Measurements from ENCODE around the gene OLFML2A.

The OLFML2A gene

DNA sequence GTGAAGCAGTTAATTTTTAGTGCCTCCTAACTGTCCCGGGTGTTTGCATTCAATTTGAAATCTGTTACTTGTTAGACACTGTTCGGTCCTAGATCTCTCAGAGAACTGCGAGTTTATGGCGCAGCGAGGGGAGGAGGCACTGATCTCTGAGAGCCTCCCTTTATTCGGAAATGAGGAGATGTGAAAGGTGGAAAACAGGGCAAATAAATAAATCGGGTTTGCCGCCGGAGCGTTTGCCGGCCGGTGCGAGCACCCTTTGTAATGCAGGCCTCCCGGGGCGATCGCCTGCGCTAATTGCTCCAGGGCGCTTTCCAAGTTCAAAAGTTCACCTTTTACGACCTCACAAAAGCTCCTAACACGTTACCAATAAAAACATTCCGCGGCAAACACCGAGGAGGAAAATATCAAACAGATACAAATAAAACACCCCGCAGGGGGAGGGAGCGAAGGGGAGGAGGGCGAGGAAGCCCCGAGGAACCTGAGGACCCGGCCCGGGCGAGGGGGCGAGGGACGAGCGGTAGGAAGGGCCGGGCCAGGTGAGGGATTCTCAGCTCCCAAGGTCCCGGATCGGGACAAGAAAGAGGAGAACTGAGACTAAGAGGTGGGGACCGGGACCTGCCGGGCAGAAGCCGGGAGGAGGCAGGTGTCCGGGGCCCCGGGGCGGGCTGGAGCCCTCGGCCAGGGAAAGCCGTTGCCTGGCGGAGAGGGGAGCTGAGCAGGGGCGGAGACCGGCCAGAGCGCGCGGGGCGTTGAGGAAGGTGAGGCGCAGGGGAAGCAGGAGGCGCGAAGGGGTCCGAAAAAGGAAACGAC, 7.2 kb upstream of the OLFML2A start (continued):
- TF ChIP-seq, protein P1, sequence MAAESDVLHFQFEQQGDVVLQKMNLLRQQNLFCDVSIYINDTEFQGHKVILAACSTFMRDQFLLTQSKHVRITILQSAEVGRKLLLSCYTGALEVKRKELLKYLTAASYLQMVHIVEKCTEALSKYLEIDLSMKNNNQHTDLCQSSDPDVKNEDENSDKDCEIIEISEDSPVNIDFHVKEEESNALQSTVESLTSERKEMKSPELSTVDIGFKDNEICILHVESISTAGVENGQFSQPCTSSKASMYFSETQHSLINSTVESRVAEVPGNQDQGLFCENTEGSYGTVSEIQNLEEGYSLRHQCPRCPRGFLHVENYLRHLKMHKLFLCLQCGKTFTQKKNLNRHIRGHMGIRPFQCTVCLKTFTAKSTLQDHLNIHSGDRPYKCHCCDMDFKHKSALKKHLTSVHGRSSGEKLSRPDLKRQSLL (tag by site-specific recombination; IDR thresholded peaks at IDR 0.05), result no peak
- no peak for TF ChIP-seq ZNF624 (tag by site-specific recombination; IDR thresholded peaks at IDR 0.05)
- peak; percentile 42; the same call in 1 of the 2 replicates for TF ChIP-seq OSR2 (tag by site-specific recombination; IDR thresholded peaks at IDR 0.05)
- TF ChIP-seq ZSCAN23 (tag by site-specific recombination; IDR thresholded peaks at IDR 0.05), result no peak
- TF ChIP-seq ZNF350 (tag by site-specific recombination; IDR thresholded peaks at IDR 0.05), result no peak
- TF ChIP-seq ZNF112 (tag by site-specific recombination; IDR thresholded peaks at IDR 0.05), result no peak
- no peak for TF ChIP-seq YY1 (tag by site-specific recombination; IDR thresholded peaks at IDR 0.05)
- 0 out of 2 replicates have a peak, but pooled peaks have one; percentile 14 for TF ChIP-seq ZNF10 (tag by site-specific recombination; IDR thresholded peaks at IDR 0.05)
- no peak for TF ChIP-seq GLI4 (tag by site-specific recombination; IDR thresholded peaks at IDR 0.05)
- peak; percentile 76 for TF ChIP-seq ZXDB (tag by site-specific recombination; IDR thresholded peaks at IDR 0.05)
- TF ChIP-seq ZNF529 (tag by site-specific recombination; IDR thresholded peaks at IDR 0.05; ENCODE audit: insufficient replicate concordance), result no peak
- no peak; the same call in 1 of the 2 replicates for TF ChIP-seq ZNF596 (tag by site-specific recombination; IDR thresholded peaks at IDR 0.05)
- no peak for TF ChIP-seq ZFP69B (tag by site-specific recombination; IDR thresholded peaks at IDR 0.05)
- no peak; the same call in 1 of the 2 replicates for TF ChIP-seq ZFP37 (tag by site-specific recombination; IDR thresholded peaks at IDR 0.05)
- peak; percentile 99 for TF ChIP-seq ZNF423 (tag by site-specific recombination; IDR thresholded peaks at IDR 0.05)
- TF ChIP-seq ZBTB17 (tag by site-specific recombination; IDR thresholded peaks at IDR 0.05), result no peak
- 0 out of 2 replicates have a peak, but pooled peaks have one; percentile 54 for TF ChIP-seq KLF10 (tag by site-specific recombination; IDR thresholded peaks at IDR 0.05)
- peak; percentile 26; the same call in 1 of the 2 replicates for TF ChIP-seq KLF8 (tag by site-specific recombination; IDR thresholded peaks at IDR 0.05)
- TF ChIP-seq GLIS1 (tag by site-specific recombination; IDR thresholded peaks at IDR 0.05), result peak; percentile 88
- no peak for TF ChIP-seq ZSCAN16 (tag by site-specific recombination; IDR thresholded peaks at IDR 0.05)
- 0 out of 2 replicates have a peak, but pooled peaks have one; percentile 15 for TF ChIP-seq ZNF660 (tag by site-specific recombination; IDR thresholded peaks at IDR 0.05)
- no peak for TF ChIP-seq ZNF169 (tag by site-specific recombination; IDR thresholded peaks at IDR 0.05)
- TF ChIP-seq ZNF16 (tag by site-specific recombination; IDR thresholded peaks at IDR 0.05; ENCODE audit: low read depth), result no peak
- TF ChIP-seq ZNF214 (tag by site-specific recombination; IDR thresholded peaks at IDR 0.05; ENCODE audit: borderline replicate concordance), result no peak
- TF ChIP-seq ZNF830 (tag by site-specific recombination; IDR thresholded peaks at IDR 0.05; ENCODE audit: low read depth), result no peak
- peak; percentile 57; the same call in 1 of the 2 replicates for TF ChIP-seq ZSCAN30 (tag by site-specific recombination; IDR thresholded peaks at IDR 0.05)
- no peak for TF ChIP-seq ZFP3 (tag by site-specific recombination; IDR thresholded peaks at IDR 0.05; ENCODE audit: low read depth)
- TF ChIP-seq BCL11A (tag by site-specific recombination; IDR thresholded peaks at IDR 0.05; ENCODE audit: low read depth), result no peak; the same call in 1 of the 2 replicates
- TF ChIP-seq FEZF1 (tag by site-specific recombination; IDR thresholded peaks at IDR 0.05), result peak; percentile 85
- TF ChIP-seq KLF9 (tag by site-specific recombination; IDR thresholded peaks at IDR 0.05; ENCODE audit: low read depth), result peak; percentile 38; the same call in 1 of the 2 replicates
- TF ChIP-seq, protein P2, sequence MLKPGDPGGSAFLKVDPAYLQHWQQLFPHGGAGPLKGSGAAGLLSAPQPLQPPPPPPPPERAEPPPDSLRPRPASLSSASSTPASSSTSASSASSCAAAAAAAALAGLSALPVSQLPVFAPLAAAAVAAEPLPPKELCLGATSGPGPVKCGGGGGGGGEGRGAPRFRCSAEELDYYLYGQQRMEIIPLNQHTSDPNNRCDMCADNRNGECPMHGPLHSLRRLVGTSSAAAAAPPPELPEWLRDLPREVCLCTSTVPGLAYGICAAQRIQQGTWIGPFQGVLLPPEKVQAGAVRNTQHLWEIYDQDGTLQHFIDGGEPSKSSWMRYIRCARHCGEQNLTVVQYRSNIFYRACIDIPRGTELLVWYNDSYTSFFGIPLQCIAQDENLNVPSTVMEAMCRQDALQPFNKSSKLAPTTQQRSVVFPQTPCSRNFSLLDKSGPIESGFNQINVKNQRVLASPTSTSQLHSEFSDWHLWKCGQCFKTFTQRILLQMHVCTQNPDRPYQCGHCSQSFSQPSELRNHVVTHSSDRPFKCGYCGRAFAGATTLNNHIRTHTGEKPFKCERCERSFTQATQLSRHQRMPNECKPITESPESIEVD (tag by site-specific recombination; IDR thresholded peaks at IDR 0.05), result peak; percentile 91
- peak; percentile 45; the same call in 1 of the 2 replicates for TF ChIP-seq ZNF704 (tag by site-specific recombination; IDR thresholded peaks at IDR 0.05)
- TF ChIP-seq SP2 (tag by site-specific recombination; IDR thresholded peaks at IDR 0.05), result peak; percentile 77
- peak; percentile 52; the same call in 1 of the 2 replicates for TF ChIP-seq WT1 (tag by site-specific recombination; IDR thresholded peaks at IDR 0.05)
- TF ChIP-seq ZNF560 (tag by site-specific recombination; IDR thresholded peaks at IDR 0.05; ENCODE audit: borderline replicate concordance), result no peak
- no peak for TF ChIP-seq ZFHX2 (tag by site-specific recombination; conservative IDR thresholded peaks at IDR 0.05)

Measured in HEK293 (cell line).